GM18519 (cell line): ENCODE measurements around the gene ATG5.

Source experiments
- ATAC-seq: cut with Tn5 transposase; IDR thresholded peaks from one replicate; pipeline ENCODE4 v1.9.1; 2021; ENCODE audit warnings: mild to moderate bottlenecking, moderate library complexity; ENCODE audit not compliant: unreplicated experiment, low FRiP score

Gene ATG5

GRCh38 chr6:106325336-106326178 is at the start of gene ATG5:
Gene ATG5 (minus strand): TSS chr6:106325760. CDS start chr6:106316208, 9,552 bp downstream.
- peak; percentile 86 for ATAC-seq

- no peak for ATAC-seq
Measured at GRCh38 chr6:106373502-106374239, 48.1 kb upstream of the ATG5 start.

- ATAC-seq, result no peak
Measured at GRCh38 chr6:106372838-106373501, 47.4 kb upstream of the ATG5 start.

- no peak for ATAC-seq
Measured at GRCh38 chr6:106370639-106371038, 45.1 kb upstream of the ATG5 start.

- no peak for ATAC-seq
Measured at GRCh38 chr6:106369739-106370138, 44.2 kb upstream of the ATG5 start.

- no peak for ATAC-seq
Measured at GRCh38 chr6:106363401-106364138, 38.0 kb upstream of the ATG5 start.

GRCh38 chr6:106360989-106361430 is 35.5 kb upstream of the ATG5 start:
- no peak for ATAC-seq

GRCh38 chr6:106360410-106360988 is 34.9 kb upstream of the ATG5 start, which contains the start of gene CRYBG1:
Gene CRYBG1 (plus strand): TSS chr6:106360717. CDS start chr6:106360909, 192 bp downstream.
- peak; percentile 39 for ATAC-seq

- no peak for ATAC-seq
Measured at GRCh38 chr6:106359959-106360409, 34.4 kb upstream of the ATG5 start.

GRCh38 chr6:106356378-106356777 is 30.8 kb upstream of the ATG5 start:
- ATAC-seq, result no peak

- no peak for ATAC-seq
Measured at GRCh38 chr6:106347219-106347618, 21.7 kb upstream of the ATG5 start.

- ATAC-seq, result no peak
Measured at GRCh38 chr6:106339334-106340029, 13.9 kb upstream of the ATG5 start.

GRCh38 chr6:106334646-106335448 is 9.3 kb upstream of the ATG5 start:
- no peak for ATAC-seq

GRCh38 chr6:106324726-106325335 is 729 bp downstream of the ATG5 start:
- no peak for ATAC-seq

- ATAC-seq, result no peak
Measured at GRCh38 chr6:106321940-106322339, 3.6 kb downstream of the ATG5 start.

- no peak for ATAC-seq
Measured at GRCh38 chr6:106318851-106319250, 6.7 kb downstream of the ATG5 start.

GRCh38 chr6:106318061-106318460 is 7.5 kb downstream of the ATG5 start:
- ATAC-seq, result no peak

GRCh38 chr6:106316375-106316766 is 9.2 kb downstream of the ATG5 start:
- ATAC-seq, result no peak
